ENCODE data around the gene KDM8. TPM values are rescaled to one million over a fixed set of nuclear protein-coding genes. Genes with fewer than 3 reads are reported as not detected.
"Not testable (repeated sequence)": the region's sequence is repeated elsewhere in the genome, so short reads cannot be mapped to it uniquely, and the experiment has no call there.

The KDM8 gene
- total and polyA plus RNA-seq, 4 experiments from 2014 or later: 4.8 to 31.0 (median 18.4) TPM

DNA sequence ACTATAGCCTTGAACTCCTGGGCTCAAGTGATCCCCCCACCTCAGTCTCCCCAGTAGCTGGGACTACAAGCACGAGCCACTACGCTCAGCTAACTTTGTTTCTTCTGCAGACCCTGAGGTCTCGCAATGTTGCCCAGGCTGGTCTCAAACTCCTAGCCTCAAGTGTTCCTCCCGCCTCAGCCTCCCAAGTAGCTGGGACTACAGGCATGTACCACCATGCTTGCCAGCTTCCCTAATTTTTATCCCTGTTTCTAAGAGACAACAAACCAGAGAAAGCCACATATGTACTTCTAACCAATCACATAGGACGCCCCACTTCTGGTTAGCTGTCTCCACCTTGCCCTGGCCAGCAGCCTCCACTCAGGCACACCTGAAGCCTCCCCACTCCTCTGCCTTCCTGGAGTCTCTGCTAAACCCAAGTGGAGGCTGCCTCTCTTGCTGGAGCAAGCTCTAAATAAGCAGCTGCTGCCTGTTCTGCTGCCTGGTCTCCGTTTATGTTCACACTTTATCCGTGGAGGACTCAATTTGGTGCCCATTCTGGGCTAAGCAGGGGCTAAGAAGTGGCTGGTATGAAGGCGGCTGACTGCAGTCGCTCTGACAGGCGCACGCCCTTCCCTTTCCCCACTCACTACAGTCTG is 40.5 kb downstream of the KDM8 start:
- H3K4me1 ChIP-seq (ENCODE audit: insufficient read depth, low read length): peaks cover 53% of the 10 kb centered on the region
- peaks cover 16 to 17% of the 10 kb centered on the region in 2 donors for H3K36me3 Mint-ChIP-seq
- H3K36me3 ChIP-seq (ENCODE audit: insufficient read depth, low read length): no peaks in the 10 kb centered on the region
- peak overlapping the region in 6 of 7 donors; percentile 61 to 91 (median 86) for H3K27ac Mint-ChIP-seq
- intact Hi-C loops (cut with micrococcal nuclease): no loop called here
- H3K4me3 Mint-ChIP-seq: peak overlapping the region in 5 of 8 donors; percentile 14 to 54 (median 28)
- no peak overlapping the region for H3K4me3 ChIP-seq (ENCODE audit: low read length in 2 of 2)
- no peaks in the 10 kb centered on the region for H3K27me3 ChIP-seq (ENCODE audit: insufficient read depth, low read length)
- CTCF ChIA-PET (ENCODE audit: partially characterized antibody): interaction anchor here (0.6 to 4.0 kb wide), 6 partner anchors 9 to 124 kb away, joined by 3 to 21 read pairs (median 3); no protein-coding TSS in a partner anchor
- H3K27ac ChIP-seq (ENCODE audit: low read depth, low read length): no peak overlapping the region
- DNase-seq: no peak
- H3K4me1 Mint-ChIP-seq: peaks cover 45 to 85% (median 70%) of the 10 kb centered on the region in 4 donors
- POLR2A ChIA-PET (ENCODE audit: partially characterized antibody): interaction anchor here (0.7 to 4.6 kb wide), 4 partner anchors 8 to 74 kb away, joined by 3 to 30 read pairs (median 4); no protein-coding TSS in a partner anchor
- H3K9me3 Mint-ChIP-seq: no peaks in the 10 kb centered on the region
- no peaks in the 10 kb centered on the region for H3K27me3 Mint-ChIP-seq
- no peaks in the 10 kb centered on the region for H3K9me3 ChIP-seq (ENCODE audit: control insufficient read depth in 1 of 2, low read length in 2 of 2)

DNA sequence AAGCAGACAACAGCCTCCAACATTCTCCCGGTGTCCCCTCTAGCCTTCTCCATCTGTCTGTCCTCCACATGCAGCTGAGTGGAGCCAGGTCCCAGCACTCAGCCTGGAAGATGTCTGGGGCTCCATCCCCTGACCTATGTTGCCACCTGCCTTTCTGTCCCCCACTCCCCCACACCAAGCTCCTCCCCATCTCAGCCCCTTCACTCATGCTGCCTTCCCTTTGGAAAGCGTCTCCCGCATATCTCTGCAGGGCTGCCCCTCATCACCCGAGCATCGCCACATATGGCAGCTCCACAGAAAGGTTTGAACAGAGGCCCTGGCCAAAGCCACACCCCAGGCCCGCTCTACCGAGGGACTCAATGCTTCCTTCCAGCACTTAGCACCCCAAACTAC is 41.0 kb downstream of the KDM8 start:
- H3K4me1 Mint-ChIP-seq: peaks cover 42 to 80% (median 65%) of the 10 kb centered on the region in 4 donors
- no peaks in the 10 kb centered on the region for H3K36me3 ChIP-seq (ENCODE audit: insufficient read depth, low read length)
- H3K9me3 Mint-ChIP-seq: no peaks in the 10 kb centered on the region
- ChIA-PET CTCF (ENCODE audit: partially characterized antibody) (interaction anchor here (0.6 to 2.7 kb wide), 3 partner anchors 10 to 123 kb away, joined by 3 to 21 read pairs (median 3); no protein-coding TSS in a partner anchor), POLR2A (ENCODE audit: partially characterized antibody) (interaction anchor here (1.2 to 4.6 kb wide), 2 partner anchors 9 to 73 kb away, joined by 3 to 30 read pairs; no protein-coding TSS in a partner anchor)
- H3K27ac ChIP-seq (ENCODE audit: low read depth, low read length): no peak overlapping the region
- no peaks in the 10 kb centered on the region for H3K27me3 Mint-ChIP-seq
- peaks cover 47% of the 10 kb centered on the region for H3K4me1 ChIP-seq (ENCODE audit: insufficient read depth, low read length)
- DNase-seq: no peak
- H3K27me3 ChIP-seq (ENCODE audit: insufficient read depth, low read length): no peaks in the 10 kb centered on the region
- H3K27ac Mint-ChIP-seq: peak overlapping the region in 6 of 7 donors; percentile 48 to 91 (median 86)
- H3K36me3 Mint-ChIP-seq: peaks cover 17% of the 10 kb centered on the region in 2 donors
- intact Hi-C loops (cut with micrococcal nuclease): no loop called here
- H3K4me3 Mint-ChIP-seq: peak overlapping the region in 5 of 8 donors; percentile 5 to 54 (median 22)
- H3K9me3 ChIP-seq (ENCODE audit: control insufficient read depth in 1 of 2, low read length in 2 of 2): no peaks in the 10 kb centered on the region
- no peak overlapping the region for H3K4me3 ChIP-seq (ENCODE audit: low read length in 2 of 2)

DNA sequence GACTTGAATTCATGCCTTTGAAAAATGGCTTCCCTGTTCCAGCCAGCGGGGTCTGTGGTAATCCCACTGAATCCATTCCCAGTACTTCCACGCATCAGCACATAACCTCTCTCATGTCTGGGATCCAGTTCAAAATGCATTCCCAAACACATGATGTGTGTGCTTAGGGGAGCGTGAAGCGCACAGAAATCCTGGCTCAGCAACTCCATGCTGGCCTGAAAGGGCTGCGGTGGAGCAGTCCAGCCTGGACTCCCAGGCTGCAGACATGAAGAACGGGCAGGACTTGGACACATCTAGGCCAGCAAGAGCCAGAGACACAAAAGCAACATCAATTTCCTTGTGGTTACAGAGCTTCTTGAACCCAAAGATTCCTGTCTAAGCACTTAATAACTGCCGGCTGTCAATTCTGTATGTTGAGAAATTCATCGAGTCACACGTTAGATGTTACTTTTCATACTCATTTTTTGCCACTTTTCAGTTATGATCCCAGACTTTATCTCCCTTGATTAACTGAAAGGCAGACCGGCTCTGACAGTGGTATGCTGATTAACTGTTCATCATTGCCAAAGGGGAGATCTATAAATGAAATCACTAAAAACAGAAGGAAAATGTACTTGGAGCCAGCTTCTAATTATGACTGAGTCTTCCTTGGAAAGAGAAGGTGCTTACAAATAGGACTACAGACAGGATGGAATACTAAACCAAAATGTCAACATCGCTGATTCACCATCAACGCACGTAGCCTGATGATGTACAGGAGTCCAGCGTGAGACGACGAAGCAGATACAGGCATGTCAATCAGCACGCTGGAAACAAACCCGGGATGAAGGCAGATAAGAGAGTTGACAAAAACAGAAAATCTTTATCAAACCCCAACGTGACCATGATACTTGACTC is 42.2 kb downstream of the KDM8 start:
- ChIA-PET POLR2A (ENCODE audit: partially characterized antibody) (interaction anchor here (4.6 kb wide), 1 partner anchor 10 kb away, joined by 30 read pairs; no protein-coding TSS in a partner anchor), CTCF (ENCODE audit: partially characterized antibody) (interaction anchor here (1.4 kb wide), 1 partner anchor 9 kb away, joined by 4 read pairs; no protein-coding TSS in a partner anchor)
- Mint-ChIP-seq H3K27me3 (no peaks in the 10 kb centered on the region), H3K4me3 (peak overlapping the region in 7 of 8 donors; percentile 6 to 64 (median 58)), H3K36me3 (peaks cover 17 to 25% of the 10 kb centered on the region in 2 donors), H3K4me1 (peaks cover 42 to 71% (median 58%) of the 10 kb centered on the region in 4 donors), H3K9me3 (no peaks in the 10 kb centered on the region), H3K27ac (peak overlapping the region in 6 of 7 donors; percentile 60 to 91 (median 74))
- Histone ChIP-seq H3K27ac (ENCODE audit: low read depth, low read length) (no peak overlapping the region), H3K4me3 (ENCODE audit: low read length in 2 of 2) (no peak overlapping the region), H3K4me1 (ENCODE audit: insufficient read depth, low read length) (peaks cover 39% of the 10 kb centered on the region), H3K27me3 (ENCODE audit: insufficient read depth, low read length) (no peaks in the 10 kb centered on the region), H3K36me3 (ENCODE audit: insufficient read depth, low read length) (no peaks in the 10 kb centered on the region), H3K9me3 (ENCODE audit: control insufficient read depth in 1 of 2, low read length in 2 of 2) (no peaks in the 10 kb centered on the region)
- intact Hi-C loops (cut with micrococcal nuclease): no loop called here
- DNase-seq: peak in 1 of 5 donors; percentile 50

DNA sequence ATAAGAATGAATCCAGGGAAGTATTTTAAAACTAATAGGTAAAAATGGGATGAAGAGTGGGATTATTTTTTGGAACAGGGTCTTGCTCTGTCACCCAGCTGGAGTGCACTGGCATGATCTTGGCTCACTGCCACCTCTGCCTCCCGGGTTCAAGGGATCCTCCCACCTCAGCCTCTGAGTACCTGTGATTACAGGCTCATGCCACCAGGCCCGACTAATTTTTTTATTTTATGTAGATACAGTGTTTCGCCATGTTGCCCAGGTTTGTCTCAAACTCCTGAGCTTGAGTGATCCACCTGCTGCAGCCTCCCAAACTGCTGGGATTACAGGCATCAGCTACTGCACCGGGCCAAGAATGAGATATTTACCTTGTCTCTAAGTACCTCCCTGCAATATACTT is 43.1 kb downstream of the KDM8 start:
- ChIA-PET POLR2A (ENCODE audit: partially characterized antibody) (interaction anchor here (0.7 to 4.6 kb wide), 2 partner anchors 11 to 16 kb away, joined by 3 to 30 read pairs; no protein-coding TSS in a partner anchor), CTCF (ENCODE audit: partially characterized antibody) (interaction anchor here (1.4 kb wide), 1 partner anchor 9 kb away, joined by 4 read pairs; no protein-coding TSS in a partner anchor)
- Mint-ChIP-seq H3K36me3 (peaks cover 18 to 27% of the 10 kb centered on the region in 2 donors), H3K4me3 (peak overlapping the region in 1 of 8 donors; percentile 64), H3K9me3 (no peaks in the 10 kb centered on the region), H3K27me3 (no peaks in the 10 kb centered on the region), H3K4me1 (peaks cover 42 to 68% (median 58%) of the 10 kb centered on the region in 4 donors), H3K27ac (peak overlapping the region in 4 of 7 donors; percentile 64 to 91 (median 83))
- H3K36me3 ChIP-seq (ENCODE audit: insufficient read depth, low read length): no peaks in the 10 kb centered on the region
- H3K27me3 ChIP-seq (ENCODE audit: insufficient read depth, low read length): no peaks in the 10 kb centered on the region
- peaks cover 39% of the 10 kb centered on the region for H3K4me1 ChIP-seq (ENCODE audit: insufficient read depth, low read length)
- no peak for DNase-seq
- no peak overlapping the region for H3K27ac ChIP-seq (ENCODE audit: low read depth, low read length)
- no peak overlapping the region for H3K4me3 ChIP-seq (ENCODE audit: low read length in 2 of 2)
- intact Hi-C loops (cut with micrococcal nuclease): no loop called here
- no peaks in the 10 kb centered on the region for H3K9me3 ChIP-seq (ENCODE audit: control insufficient read depth in 1 of 2, low read length in 2 of 2)

DNA sequence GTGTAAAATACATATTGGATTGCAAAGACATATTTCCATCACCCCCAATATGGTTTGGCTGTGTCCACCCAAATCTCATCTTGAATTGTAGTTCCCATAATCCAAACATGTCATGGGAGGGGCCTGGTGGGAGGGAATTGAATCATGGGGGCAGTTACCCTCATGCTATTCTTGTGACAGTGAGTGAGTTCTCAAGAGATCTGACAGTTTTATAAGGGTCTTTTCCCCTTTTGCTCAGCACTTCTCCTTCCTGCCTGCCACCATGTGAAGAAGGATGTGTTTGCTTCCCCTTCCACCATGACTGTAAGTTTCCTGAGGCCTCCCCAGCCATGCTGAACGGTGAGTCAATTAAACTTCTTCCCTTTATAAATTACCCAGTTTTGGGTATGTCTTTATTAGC is 43.8 kb downstream of the KDM8 start:
- H3K4me3 ChIP-seq (ENCODE audit: low read length in 2 of 2); H3K36me3 ChIP-seq (ENCODE audit: insufficient read depth, low read length); H3K9me3 Mint-ChIP-seq; intact Hi-C loops (cut with micrococcal nuclease); H3K27ac ChIP-seq (ENCODE audit: low read depth, low read length); H3K27me3 ChIP-seq (ENCODE audit: insufficient read depth, low read length); H3K9me3 ChIP-seq (ENCODE audit: control insufficient read depth in 1 of 2, low read length in 2 of 2); H3K27me3 Mint-ChIP-seq; DNase-seq: not testable (repeated sequence)
- ChIA-PET POLR2A (ENCODE audit: partially characterized antibody) (interaction anchor here (0.7 to 4.6 kb wide), 2 partner anchors 11 to 17 kb away, joined by 3 to 30 read pairs; no protein-coding TSS in a partner anchor), CTCF (ENCODE audit: partially characterized antibody) (interaction anchor here (1.4 kb wide), 1 partner anchor 10 kb away, joined by 4 read pairs; no protein-coding TSS in a partner anchor)
- H3K4me1 Mint-ChIP-seq: peaks cover 39 to 68% (median 57%) of the 10 kb centered on the region in 4 donors
- peak overlapping the region in 1 of 8 donors; percentile 1 for H3K4me3 Mint-ChIP-seq
- H3K36me3 Mint-ChIP-seq: peaks cover 18 to 34% of the 10 kb centered on the region in 2 donors
- H3K27ac Mint-ChIP-seq: peak overlapping the region in 2 of 7 donors; percentile 46 to 53
- H3K4me1 ChIP-seq (ENCODE audit: insufficient read depth, low read length): peaks cover 39% of the 10 kb centered on the region

DNA sequence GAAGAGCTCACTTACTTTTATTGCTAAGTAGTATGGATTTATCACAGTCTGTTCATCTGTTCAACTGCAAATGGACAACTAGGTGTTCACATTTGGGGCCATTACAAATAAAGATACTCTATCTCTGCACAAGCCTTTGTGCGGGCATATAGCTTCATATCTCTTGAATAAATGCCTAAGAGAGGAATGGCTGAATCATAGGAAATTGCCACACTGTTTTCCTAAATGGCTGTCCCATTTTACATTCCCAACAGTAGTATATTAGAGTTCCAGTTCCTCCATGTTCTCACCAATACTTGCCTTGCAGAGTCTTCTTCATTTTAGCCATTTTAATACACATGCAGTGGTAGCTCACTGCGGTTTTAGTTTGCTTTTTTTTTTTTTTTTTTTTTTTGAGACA is 44.7 kb downstream of the KDM8 start:
- H3K9me3 Mint-ChIP-seq: no peaks in the 10 kb centered on the region
- Histone ChIP-seq H3K27ac (ENCODE audit: low read depth, low read length) (no peak overlapping the region), H3K4me3 (ENCODE audit: low read length in 2 of 2) (no peak overlapping the region), H3K9me3 (ENCODE audit: control insufficient read depth in 1 of 2, low read length in 2 of 2) (no peaks in the 10 kb centered on the region), H3K4me1 (ENCODE audit: insufficient read depth, low read length) (peaks cover 33% of the 10 kb centered on the region), H3K27me3 (ENCODE audit: insufficient read depth, low read length) (no peaks in the 10 kb centered on the region), H3K36me3 (ENCODE audit: insufficient read depth, low read length) (no peaks in the 10 kb centered on the region)
- H3K4me3 Mint-ChIP-seq: no peak overlapping the region
- ChIA-PET CTCF (ENCODE audit: partially characterized antibody) (interaction anchor here (1.0 kb wide), 1 partner anchor 13 kb away, joined by 3 read pairs; no protein-coding TSS in a partner anchor), POLR2A (ENCODE audit: partially characterized antibody) (interaction anchor here (0.9 to 4.3 kb wide), 3 partner anchors 10 to 45 kb away, joined by 3 to 26 read pairs (median 5); no protein-coding TSS in a partner anchor)
- H3K27ac Mint-ChIP-seq: peak overlapping the region in 2 of 7 donors; percentile 59 to 82
- intact Hi-C loops (cut with micrococcal nuclease): no loop called here
- no peaks in the 10 kb centered on the region for H3K27me3 Mint-ChIP-seq
- peaks cover 20 to 37% of the 10 kb centered on the region in 2 donors for H3K36me3 Mint-ChIP-seq
- no peak for DNase-seq
- peaks cover 32 to 62% (median 53%) of the 10 kb centered on the region in 4 donors for H3K4me1 Mint-ChIP-seq
